ENCODE results near the gene BTG3. TPM values are rescaled to one million over a fixed set of nuclear protein-coding genes. Genes with fewer than 3 reads are reported as not detected.

BTG3 gene
- total RNA-seq, 2 experiments from 2014 or later: 40.8 to 42.6 TPM

DNA sequence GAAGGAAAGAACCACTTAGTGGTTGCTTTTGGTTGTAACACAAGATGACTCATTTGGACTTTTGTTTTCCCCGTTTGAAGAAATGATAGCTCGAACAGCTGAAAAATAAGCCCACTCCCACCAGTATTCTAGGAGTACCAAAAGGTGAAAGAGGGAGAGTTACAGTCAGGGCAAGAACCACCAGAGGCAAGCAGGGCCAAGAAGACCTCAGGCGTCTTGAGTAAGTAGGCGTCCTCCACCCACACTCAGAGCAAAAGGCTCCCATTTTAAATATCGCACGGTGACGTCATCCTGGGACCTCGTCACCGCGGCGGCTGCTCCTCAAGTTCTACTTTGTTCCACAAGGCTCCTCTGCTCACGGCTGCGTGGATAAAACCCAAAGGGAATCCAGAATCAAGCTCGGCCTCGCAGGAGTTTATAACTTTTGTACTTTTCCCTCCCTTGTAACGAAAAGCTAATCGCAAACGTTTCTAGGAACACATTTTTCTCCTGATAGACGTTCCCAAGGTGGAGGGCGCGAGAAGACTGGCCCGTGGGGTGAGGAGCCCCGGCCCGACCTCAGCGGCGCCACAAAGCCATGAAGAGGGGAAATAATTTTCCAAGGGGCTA, 1.2 kb downstream of the BTG3 start:
- no peaks in the 10 kb centered on the region for H3K27me3 Mint-ChIP-seq
- H3K36me3 Mint-ChIP-seq: peaks cover 38% of the 10 kb centered on the region
- no peaks in the 10 kb centered on the region for H3K9me3 Mint-ChIP-seq
- H3K4me3 Mint-ChIP-seq: peak overlapping the region; percentile 96
- peak; percentile 79 for DNase-seq
- H3K27ac Mint-ChIP-seq: peak overlapping the region; percentile 94
- peaks cover 29% of the 10 kb centered on the region for H3K4me1 Mint-ChIP-seq

DNA sequence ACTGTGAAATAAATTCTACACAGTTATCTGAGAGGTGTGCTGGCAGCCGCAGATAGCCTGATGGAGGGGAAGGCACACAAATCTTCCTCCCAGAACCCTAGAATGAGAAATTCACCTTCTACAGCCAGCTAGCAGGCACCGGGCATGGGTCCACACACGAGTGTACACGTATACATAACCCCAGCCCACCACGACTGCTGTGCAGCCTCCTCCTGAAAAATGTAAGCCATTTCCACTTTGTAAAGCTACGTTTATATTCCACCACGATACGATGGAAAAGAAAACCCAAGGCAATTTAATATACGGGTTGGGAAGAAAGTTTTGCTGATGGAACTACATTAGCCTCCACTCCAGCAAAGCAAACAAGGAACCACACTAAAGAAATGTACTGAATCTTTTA, 1.8 kb downstream of the BTG3 start:
- H3K27ac Mint-ChIP-seq: peak overlapping the region; percentile 94
- H3K36me3 Mint-ChIP-seq: peaks cover 38% of the 10 kb centered on the region
- no peaks in the 10 kb centered on the region for H3K9me3 Mint-ChIP-seq
- peaks cover 26% of the 10 kb centered on the region for H3K4me1 Mint-ChIP-seq
- H3K4me3 Mint-ChIP-seq: peak overlapping the region; percentile 96
- no peak for DNase-seq
- H3K27me3 Mint-ChIP-seq: no peaks in the 10 kb centered on the region

DNA sequence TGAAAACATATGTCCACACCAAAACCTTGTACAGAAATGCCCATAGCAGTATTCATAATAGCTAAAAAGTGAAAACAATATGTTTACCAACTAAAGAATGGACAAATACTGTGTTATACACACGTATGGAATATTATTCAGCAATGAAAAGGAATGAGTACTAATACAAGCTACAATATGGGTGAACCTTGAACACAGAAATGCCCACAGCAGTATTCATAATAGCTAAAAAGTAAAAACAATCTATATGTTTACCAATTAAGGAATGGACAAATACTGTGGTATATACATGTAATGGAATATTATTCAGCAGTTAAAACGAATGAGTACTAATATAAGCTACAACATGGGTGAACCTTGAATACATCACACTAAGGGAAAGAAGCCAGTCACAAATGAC, 3.0 kb downstream of the BTG3 start:
- no peak overlapping the region for H3K4me3 Mint-ChIP-seq
- H3K4me1 Mint-ChIP-seq: peaks cover 23% of the 10 kb centered on the region
- peaks cover 42% of the 10 kb centered on the region for H3K36me3 Mint-ChIP-seq
- no peak for DNase-seq
- no peak overlapping the region for H3K27ac Mint-ChIP-seq
- H3K9me3 Mint-ChIP-seq: no peaks in the 10 kb centered on the region
- H3K27me3 Mint-ChIP-seq: no peaks in the 10 kb centered on the region

DNA sequence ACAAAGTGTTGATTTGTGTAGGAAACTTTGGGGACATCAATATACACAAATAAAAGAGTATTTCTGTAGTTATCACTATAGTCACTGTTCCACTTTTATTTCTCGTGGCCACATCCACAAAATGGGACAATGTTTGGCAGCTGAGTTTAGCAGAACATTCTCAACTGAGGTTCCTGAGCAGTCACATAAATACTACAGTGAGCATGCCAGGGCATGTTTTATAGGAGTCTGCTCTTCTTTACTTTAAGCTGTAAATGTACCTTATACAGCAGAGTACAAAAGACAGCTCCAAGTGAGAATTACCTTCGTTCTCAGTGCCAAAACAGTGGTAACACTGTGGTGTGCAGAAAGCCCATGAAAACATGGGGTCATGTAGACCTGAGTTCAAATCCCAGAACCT, 5.0 kb downstream of the BTG3 start:
- no peak for DNase-seq
- Mint-ChIP-seq H3K4me1 (peaks cover 30% of the 10 kb centered on the region), H3K4me3 (no peak overlapping the region), H3K27me3 (no peaks in the 10 kb centered on the region), H3K27ac (no peak overlapping the region), H3K36me3 (peaks cover 61% of the 10 kb centered on the region), H3K9me3 (no peaks in the 10 kb centered on the region)

DNA sequence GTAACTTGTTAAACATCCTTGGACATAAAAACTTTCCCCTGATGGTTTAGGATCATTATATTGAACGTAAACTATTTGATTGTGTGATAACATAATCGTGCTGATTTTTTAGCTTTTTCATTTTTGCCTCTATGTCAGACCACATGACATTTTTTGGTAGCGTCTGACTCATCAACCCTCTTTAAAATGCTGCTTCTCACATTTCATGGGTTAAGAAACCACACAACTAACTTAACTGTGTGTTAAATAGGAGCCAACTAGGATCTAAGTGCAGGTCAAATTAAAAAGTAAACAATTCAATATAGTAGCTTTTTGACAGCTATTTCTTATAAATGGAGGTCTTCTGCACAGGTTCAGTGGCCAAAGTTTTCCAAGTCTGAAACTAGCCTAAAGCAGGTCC, 9.8 kb downstream of the BTG3 start:
- no peak for DNase-seq
- Mint-ChIP-seq H3K27me3 (no peaks in the 10 kb centered on the region), H3K27ac (no peak overlapping the region), H3K9me3 (no peaks in the 10 kb centered on the region), H3K4me3 (no peak overlapping the region), H3K4me1 (peaks cover 16% of the 10 kb centered on the region), H3K36me3 (peaks cover 46% of the 10 kb centered on the region)

DNA sequence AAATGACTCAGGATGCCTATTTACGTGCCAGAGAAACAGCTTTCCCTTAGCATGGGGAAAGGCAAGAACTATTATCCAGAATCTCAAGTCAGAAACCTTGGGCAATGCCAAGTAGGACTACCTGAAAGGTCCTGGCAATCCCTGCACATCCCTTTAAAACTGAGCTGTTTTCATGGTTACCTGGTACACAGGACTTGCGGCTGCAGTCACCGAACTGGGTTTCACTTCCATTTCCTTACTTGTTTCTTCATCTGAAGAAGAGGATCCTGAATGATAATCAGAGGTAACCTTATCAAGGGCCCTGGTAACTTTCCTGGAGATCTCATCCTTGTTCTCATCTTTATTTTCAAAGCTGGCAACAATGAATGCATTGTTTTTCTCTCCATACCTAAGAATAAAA, 14.3 kb downstream of the BTG3 start:
- Mint-ChIP-seq H3K27me3 (no peaks in the 10 kb centered on the region), H3K4me1 (peaks cover 12% of the 10 kb centered on the region), H3K4me3 (no peak overlapping the region), H3K9me3 (no peaks in the 10 kb centered on the region), H3K27ac (no peak overlapping the region), H3K36me3 (peaks cover 45% of the 10 kb centered on the region)
- no peak for DNase-seq

DNA sequence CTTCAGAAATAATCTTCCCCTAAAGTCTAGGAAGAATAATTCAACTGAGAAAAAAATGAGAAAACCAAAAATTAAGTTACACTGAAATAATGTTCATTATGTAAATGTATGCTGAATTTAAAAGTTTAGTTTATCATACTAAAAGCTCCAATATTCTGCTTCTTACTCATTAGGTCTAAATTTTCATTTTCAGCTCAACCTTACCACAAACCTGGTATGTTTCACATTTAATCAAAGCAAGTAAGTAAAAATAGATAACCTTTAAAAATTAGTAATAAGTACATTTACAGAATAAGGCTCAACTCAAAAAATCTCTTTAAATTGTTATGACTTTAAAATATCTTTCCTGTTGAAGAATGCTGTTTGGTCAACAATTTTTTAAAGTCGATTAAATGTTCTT, 15.0 kb downstream of the BTG3 start:
- no peak for DNase-seq
- no peak overlapping the region for H3K4me3 Mint-ChIP-seq
- H3K27me3 Mint-ChIP-seq: no peaks in the 10 kb centered on the region
- H3K9me3 Mint-ChIP-seq: no peaks in the 10 kb centered on the region
- peaks cover 42% of the 10 kb centered on the region for H3K36me3 Mint-ChIP-seq
- H3K4me1 Mint-ChIP-seq: peaks cover 4% of the 10 kb centered on the region
- H3K27ac Mint-ChIP-seq: no peak overlapping the region

DNA sequence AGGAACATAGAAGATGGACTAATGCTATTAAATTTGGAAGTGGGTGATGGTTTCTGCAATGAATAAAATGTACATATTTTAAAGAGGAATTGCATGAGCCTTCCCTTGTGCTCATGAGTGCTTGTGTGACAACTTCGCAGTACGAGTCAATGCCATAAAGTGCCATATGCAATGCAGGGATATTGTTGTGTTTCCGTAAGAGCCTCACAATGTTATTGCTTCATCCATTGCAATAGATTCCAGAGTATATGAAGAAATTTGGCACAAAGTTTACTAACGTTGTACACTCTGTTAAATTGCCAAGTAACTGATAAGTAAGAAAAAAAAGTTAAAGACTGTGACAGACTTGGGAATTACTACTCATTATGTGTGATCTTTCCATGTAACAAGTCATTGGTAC, 22.3 kb downstream of the BTG3 start:
- Mint-ChIP-seq H3K4me1 (no peaks in the 10 kb centered on the region), H3K9me3 (no peaks in the 10 kb centered on the region), H3K27me3 (no peaks in the 10 kb centered on the region), H3K27ac (no peak overlapping the region), H3K4me3 (no peak overlapping the region), H3K36me3 (peaks cover 18% of the 10 kb centered on the region)
- no peak for DNase-seq

DNA sequence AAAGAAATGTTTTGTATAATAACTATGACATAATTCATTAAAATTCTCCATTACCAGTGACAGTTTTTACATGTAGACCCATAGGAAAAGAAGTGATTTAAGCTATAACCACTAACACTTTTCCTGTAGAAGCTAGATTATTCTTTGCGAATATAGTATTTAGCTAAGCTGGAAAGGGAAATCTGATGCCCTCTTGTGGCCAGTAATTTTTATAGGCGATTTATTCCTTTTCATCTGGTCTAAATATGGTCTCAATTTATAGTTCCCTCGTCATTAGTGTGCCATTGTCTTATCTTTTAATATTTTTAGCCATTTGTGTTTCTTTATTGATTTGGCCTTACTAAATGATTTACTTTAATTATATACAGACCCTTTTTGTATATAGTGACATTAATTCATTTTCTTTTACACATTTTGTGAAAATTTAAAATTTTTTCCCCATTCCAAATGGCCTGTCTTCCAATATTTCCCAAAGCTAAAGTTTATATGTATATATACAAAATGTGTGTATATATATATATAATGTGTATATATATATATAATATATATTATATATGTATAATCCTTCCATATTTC, 26.7 kb downstream of the BTG3 start:
- H3K9me3 Mint-ChIP-seq: no peaks in the 10 kb centered on the region
- H3K4me3 Mint-ChIP-seq: no peak overlapping the region
- no peak for DNase-seq
- peaks cover 2% of the 10 kb centered on the region for H3K36me3 Mint-ChIP-seq
- no peak overlapping the region for H3K27ac Mint-ChIP-seq
- no peaks in the 10 kb centered on the region for H3K27me3 Mint-ChIP-seq
- no peaks in the 10 kb centered on the region for H3K4me1 Mint-ChIP-seq

DNA sequence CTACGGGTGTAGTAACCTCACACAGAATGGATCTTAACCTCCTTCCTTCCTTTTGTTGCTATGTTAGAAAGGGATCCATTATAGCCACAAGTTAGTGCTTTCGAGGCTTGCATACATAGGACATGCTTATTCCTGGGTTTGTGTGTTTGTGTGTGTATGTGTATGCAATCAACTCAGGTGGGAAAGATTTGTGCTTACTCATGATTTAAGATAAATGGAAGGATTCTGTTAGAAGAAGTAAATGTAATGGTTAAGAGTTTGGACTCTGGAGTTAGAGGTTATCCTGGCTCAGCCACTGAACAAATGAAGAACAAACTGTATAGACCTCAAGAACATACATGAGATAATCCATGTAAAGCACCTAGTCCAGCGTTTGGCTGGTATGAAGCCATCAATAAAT, 28.8 kb downstream of the BTG3 start:
- H3K27me3 Mint-ChIP-seq: no peaks in the 10 kb centered on the region
- no peaks in the 10 kb centered on the region for H3K4me1 Mint-ChIP-seq
- no peak overlapping the region for H3K4me3 Mint-ChIP-seq
- no peak for DNase-seq
- no peak overlapping the region for H3K27ac Mint-ChIP-seq
- H3K9me3 Mint-ChIP-seq: no peaks in the 10 kb centered on the region
- H3K36me3 Mint-ChIP-seq: peaks cover 2% of the 10 kb centered on the region

DNA sequence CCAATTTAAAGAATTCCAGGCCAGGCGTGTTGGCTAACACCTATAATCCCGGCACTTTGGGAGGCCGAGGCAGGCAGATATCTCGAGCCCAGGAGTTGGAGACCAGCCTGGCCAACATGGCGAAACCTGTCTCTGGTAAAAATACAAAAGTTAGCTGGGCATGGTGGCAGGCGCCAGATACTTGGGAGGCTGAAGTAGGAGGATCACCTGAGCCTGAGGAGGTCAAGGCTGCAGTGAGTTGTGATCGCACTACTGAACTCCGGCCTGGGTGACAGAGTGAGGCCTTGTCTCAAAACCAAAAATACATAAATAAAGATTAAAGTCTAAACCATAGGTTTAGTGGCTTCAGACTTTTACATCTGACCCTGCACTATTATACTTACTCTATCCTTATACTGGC, 32.4 kb downstream of the BTG3 start:
- no peaks in the 10 kb centered on the region for H3K9me3 Mint-ChIP-seq
- no peak for DNase-seq
- H3K36me3 Mint-ChIP-seq: no peaks in the 10 kb centered on the region
- no peaks in the 10 kb centered on the region for H3K4me1 Mint-ChIP-seq
- H3K27me3 Mint-ChIP-seq: no peaks in the 10 kb centered on the region
- no peak overlapping the region for H3K27ac Mint-ChIP-seq
- H3K4me3 Mint-ChIP-seq: no peak overlapping the region

DNA sequence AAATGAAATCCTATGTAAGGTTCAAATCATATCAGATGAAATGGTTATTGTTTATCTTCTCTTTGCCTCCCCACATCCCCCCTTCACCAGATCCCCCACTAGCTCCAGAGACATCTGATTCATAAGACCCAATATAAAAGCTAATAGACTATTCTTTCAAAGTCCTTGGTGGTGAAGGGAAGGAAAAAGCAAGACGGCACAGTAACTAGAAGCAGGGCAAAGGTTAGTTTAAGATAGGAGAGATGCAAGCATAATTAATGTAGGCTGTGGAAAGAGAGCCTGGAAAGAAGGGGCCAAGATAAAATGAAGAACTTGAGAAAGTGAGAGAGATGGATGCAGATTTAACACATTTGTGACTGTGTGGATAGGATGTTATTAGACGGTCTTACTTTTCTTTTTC, 33.8 kb downstream of the BTG3 start:
- no peaks in the 10 kb centered on the region for H3K36me3 Mint-ChIP-seq
- H3K27me3 Mint-ChIP-seq: no peaks in the 10 kb centered on the region
- H3K4me3 Mint-ChIP-seq: no peak overlapping the region
- no peaks in the 10 kb centered on the region for H3K9me3 Mint-ChIP-seq
- no peaks in the 10 kb centered on the region for H3K4me1 Mint-ChIP-seq
- DNase-seq: no peak
- H3K27ac Mint-ChIP-seq: no peak overlapping the region

DNA sequence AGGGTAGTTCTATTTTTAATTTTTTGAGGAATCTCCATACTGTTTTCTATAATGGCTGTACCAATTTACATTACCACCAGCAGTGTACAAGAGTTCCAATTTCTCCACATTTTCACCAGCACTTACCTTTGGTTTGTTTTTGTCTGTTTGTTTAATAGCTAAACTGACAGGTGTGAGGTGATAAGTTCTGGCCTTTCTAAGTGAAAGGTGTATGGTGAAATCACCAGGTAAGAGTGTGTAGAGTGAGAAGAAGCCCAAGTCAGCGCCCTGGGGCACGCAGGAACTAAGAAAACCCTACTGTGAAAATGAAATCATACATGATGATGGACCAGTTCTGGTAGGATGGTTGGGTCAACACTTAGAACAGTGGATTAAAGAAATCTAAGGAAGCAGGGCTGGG, 34.5 kb downstream of the BTG3 start:
- Mint-ChIP-seq H3K4me3 (no peak overlapping the region), H3K27me3 (no peaks in the 10 kb centered on the region), H3K27ac (no peak overlapping the region), H3K4me1 (no peaks in the 10 kb centered on the region), H3K36me3 (no peaks in the 10 kb centered on the region), H3K9me3 (no peaks in the 10 kb centered on the region)
- DNase-seq: no peak

DNA sequence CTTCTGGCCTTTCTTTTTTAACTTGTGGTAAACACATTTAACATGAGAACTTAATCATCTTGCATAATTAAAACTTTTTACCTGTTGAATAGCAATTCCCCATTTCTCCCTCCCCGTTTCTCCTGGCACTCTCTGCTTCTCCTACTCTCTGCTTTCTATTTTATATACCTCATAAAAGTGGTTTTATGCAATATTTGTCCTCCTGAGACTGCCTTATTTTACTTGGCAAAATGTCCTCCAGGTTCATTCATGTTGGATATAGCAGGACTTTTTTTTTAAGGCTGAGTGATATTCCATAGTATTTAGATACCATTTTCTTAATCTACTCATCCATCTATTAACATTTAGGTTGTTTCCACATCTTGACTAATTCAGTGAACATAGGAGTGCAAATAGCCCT, 35.0 kb downstream of the BTG3 start:
- Mint-ChIP-seq H3K4me1 (no peaks in the 10 kb centered on the region), H3K4me3 (no peak overlapping the region), H3K27me3 (no peaks in the 10 kb centered on the region), H3K27ac (no peak overlapping the region), H3K36me3 (no peaks in the 10 kb centered on the region), H3K9me3 (no peaks in the 10 kb centered on the region)
- DNase-seq: no peak

DNA sequence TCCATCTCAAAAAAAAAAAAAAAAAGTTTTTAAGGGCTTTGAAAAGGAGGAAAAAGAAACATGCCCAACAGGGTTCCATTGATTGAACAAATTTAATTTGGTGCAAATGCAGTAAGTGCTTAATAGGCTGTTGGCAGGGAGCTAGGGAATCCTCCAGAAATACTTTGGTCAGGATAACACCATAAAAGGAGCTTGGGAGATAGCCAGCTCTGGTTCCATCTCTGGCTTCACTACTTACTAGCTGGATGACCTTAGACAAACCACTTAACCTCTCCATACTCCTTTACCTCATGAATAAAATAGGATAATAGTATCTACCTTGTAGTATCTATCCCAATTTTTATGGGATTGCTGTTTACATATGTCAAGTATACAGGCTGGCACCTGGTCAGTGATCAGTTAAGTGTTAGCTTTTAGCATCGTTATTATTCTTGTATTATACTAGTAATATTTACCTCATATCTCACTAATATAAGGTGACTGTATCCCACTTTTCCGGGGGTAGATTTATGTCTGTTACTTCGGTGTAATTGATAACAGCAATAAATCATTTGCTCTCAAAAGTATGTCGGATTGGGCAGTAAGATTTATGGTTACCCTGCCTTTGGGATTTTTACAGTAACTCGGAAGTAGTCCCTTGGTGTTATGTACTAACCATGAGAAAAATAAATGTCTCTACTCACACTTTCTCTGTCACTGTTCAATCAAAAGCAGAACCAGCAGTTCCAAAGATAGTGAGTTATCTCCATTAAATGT, 36.4 kb downstream of the BTG3 start:
- Mint-ChIP-seq H3K9me3 (no peaks in the 10 kb centered on the region), H3K36me3 (no peaks in the 10 kb centered on the region), H3K27ac (no peak overlapping the region)

DNA sequence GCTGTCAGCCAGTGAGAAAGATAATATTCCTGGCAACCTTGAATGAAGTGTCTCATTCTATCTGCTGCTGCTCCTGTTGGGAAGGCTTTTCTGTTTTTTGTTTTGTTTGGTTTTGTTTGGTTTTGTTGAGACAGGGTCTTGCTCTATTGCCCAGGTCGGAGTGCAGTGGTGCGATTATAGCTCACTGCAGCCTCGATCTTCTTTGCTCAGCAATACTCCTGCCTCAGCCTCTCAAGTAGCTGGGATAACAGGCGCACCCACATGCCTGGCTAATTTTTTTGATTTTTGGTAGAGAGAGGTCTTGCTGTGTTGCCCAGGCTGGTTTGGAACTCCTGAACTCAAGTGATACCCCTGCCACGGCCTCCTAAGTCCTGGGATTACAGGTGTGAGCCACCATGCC, 37.6 kb downstream of the BTG3 start:
- Mint-ChIP-seq H3K9me3 (no peaks in the 10 kb centered on the region), H3K36me3 (no peaks in the 10 kb centered on the region), H3K4me3 (no peak overlapping the region), H3K4me1 (no peaks in the 10 kb centered on the region), H3K27ac (no peak overlapping the region), H3K27me3 (no peaks in the 10 kb centered on the region)
- DNase-seq: no peak

More for the DNA sequence above, 36.4 kb downstream of the BTG3 start:
- Mint-ChIP-seq H3K27me3 (no peaks in the 10 kb centered on the region), H3K4me3 (no peak overlapping the region), H3K4me1 (no peaks in the 10 kb centered on the region)
- no peak for DNase-seq

Data from activated naive CD8-positive, alpha-beta T cell treated with anti-CD3 and anti-CD28 coated beads for 36 hours (primary cell).